RKO (cell line): Measurements from ENCODE around the gene UCKL1.

Experiments
- DNase-seq: peaks from one replicate; pipeline ENCODE4 v3.0.0-alpha.2; 2016; ENCODE audit warnings: low spot score

The UCKL1 gene

DNA sequence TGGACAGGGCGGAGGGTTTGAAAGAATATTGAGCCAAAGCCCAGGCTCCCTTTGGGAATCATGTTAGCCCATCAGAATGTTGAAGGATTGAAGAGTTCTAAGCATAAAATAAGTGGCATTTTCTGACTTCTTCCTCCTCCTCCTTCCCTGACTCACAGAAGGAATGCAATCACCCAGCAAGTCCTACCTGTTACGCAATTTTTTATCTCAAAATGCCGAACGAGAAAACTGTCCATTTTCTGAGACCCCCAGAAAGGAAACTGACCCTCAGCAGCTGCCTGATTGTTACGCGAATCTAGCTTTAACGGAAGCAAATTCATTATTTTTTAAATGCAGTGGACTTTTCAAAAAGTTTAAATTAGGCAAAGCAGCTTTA is 66.0 kb downstream of the UCKL1 start:
- DNase-seq, result no peak
